H1 (cell line): ENCODE measurements around the gene RPIA. TPM values are rescaled to one million over a fixed set of nuclear protein-coding genes. Genes with fewer than 3 reads are reported as not detected.

Experiments used
- CTCF ChIA-PET: fragments of 300-600 bp; sonication (Branson Sonifier 250); formaldehyde crosslinking; loops from one replicate; lab custom pipeline; 2021; ENCODE audit not compliant: partially characterized antibody; lab: Charles Lee
- POLR2A ChIA-PET: fragments of 300-600 bp; sonication (Branson Sonifier 250); formaldehyde crosslinking; loops from one replicate; lab custom pipeline; 2021; ENCODE audit warnings: inconsistent platforms; ENCODE audit not compliant: partially characterized antibody; lab: Charles Lee
- DNase-seq, 2 experiments: peaks; one replicate each; pipeline versions ENCODE4 v3.0.0 to v3.0.0-alpha.2; 2010 to 2022; ENCODE audit warnings: low spot score in 2 of 2, low read depth in 1 of 2, mixed read lengths in 1 of 2
- FAIRE-seq: peaks from 2 replicates; lab custom pipeline; 2011; peaks lifted over from hg19 to GRCh38; lab: Jason Lieb, UNC
- H2AFZ ChIP-seq: 2 replicates; pipeline ENCODE4 v1.8.1; 2012; ENCODE audit warnings: low read length, inconsistent platforms
- H2AK5ac ChIP-seq: 2 replicates; pipeline ENCODE4 v1.6.1; 2013; ENCODE audit warnings: low read depth, low read length
- H2BK120ac ChIP-seq: replicated peaks from 2 replicates; pipeline ENCODE3; 2013; ENCODE audit warnings: low read depth, low read length, inconsistent platforms
- H2BK12ac ChIP-seq: 2 replicates; pipeline ENCODE4 v1.6.1; 2013; ENCODE audit warnings: low read depth, low read length
- H2BK15ac ChIP-seq: 2 replicates; pipeline ENCODE4 v1.6.1; 2013; ENCODE audit warnings: low read length
- H2BK20ac ChIP-seq: 2 replicates; pipeline ENCODE4 v1.6.1; 2013; ENCODE audit warnings: low read length
- H2BK5ac ChIP-seq: 2 replicates; pipeline ENCODE4 v1.6.1; 2013; ENCODE audit warnings: low read depth, low read length
- H3K14ac ChIP-seq: 2 replicates; pipeline ENCODE4 v1.6.1; 2013; ENCODE audit warnings: inconsistent platforms; ENCODE audit not compliant: insufficient read length
- H3K18ac ChIP-seq: 2 replicates; pipeline ENCODE4 v1.6.1; 2013; ENCODE audit warnings: low read length; ENCODE audit errors: extremely low read depth
- H3K23ac ChIP-seq: 2 replicates; pipeline ENCODE4 v1.6.1; 2013; ENCODE audit warnings: inconsistent platforms; ENCODE audit not compliant: insufficient read length
- H3K23me2 ChIP-seq: 2 replicates; pipeline ENCODE4 v1.6.1; 2013; ENCODE audit warnings: low read depth, low read length
- H3K27ac ChIP-seq: 2 replicates; pipeline ENCODE4 v1.6.1; 2011; ENCODE audit warnings: low read depth, low read length, inconsistent platforms
- H3K27me3 ChIP-seq, 4 experiments: replicated peaks in 1 of 4; 1 replicate in 1 of 4; 2 replicates in 3 of 4; pipeline versions ENCODE4 v1.6.1 to v1.8.1; 2011 to 2013; ENCODE audit warnings: low read length in 3 of 4, mild to moderate bottlenecking in 3 of 4, inconsistent platforms in 2 of 4, mixed read lengths in 2 of 4, moderate library complexity in 1 of 4; ENCODE audit not compliant: control insufficient read depth in 3 of 4, insufficient read depth in 3 of 4; ENCODE audit errors: extremely low read depth in 1 of 4
- H3K36me3 ChIP-seq, 4 experiments: 2 replicates each; pipeline versions ENCODE4 v1.6.1 to v1.8.1; 2011 to 2013; ENCODE audit warnings: mild to moderate bottlenecking in 4 of 4, low read length in 3 of 4, moderate library complexity in 2 of 4, control low read depth in 1 of 4, inconsistent platforms in 1 of 4; ENCODE audit not compliant: insufficient read depth in 4 of 4, control insufficient read depth in 2 of 4
- H3K4ac ChIP-seq: replicated peaks from 2 replicates; pipeline ENCODE3; 2013; ENCODE audit warnings: low read length, low read depth, mixed read lengths, inconsistent platforms; ENCODE audit not compliant: insufficient read length
- H3K4me1 ChIP-seq, 4 experiments: replicated peaks in 1 of 4; 1 replicate in 1 of 4; 2 replicates in 3 of 4; pipeline versions ENCODE4 v1.6.1 to v1.8.1; 2011 to 2013; ENCODE audit warnings: low read length in 3 of 4, inconsistent platforms in 2 of 4, mixed read lengths in 1 of 4; ENCODE audit not compliant: insufficient read depth in 4 of 4, control insufficient read depth in 3 of 4
- H3K4me2 ChIP-seq, 2 experiments: 2 replicates each; pipeline versions ENCODE4 v1.6.1 to v1.8.1; 2011 to 2013; ENCODE audit warnings: low read depth in 2 of 2, low read length in 2 of 2, control low read depth in 1 of 2, inconsistent platforms in 1 of 2, mild to moderate bottlenecking in 1 of 2; ENCODE audit not compliant: insufficient read depth in 1 of 2
- H3K4me3 ChIP-seq, 4 experiments: fragments of 200-600, 300-600 bp in 1 of 4; sonication (generic), shearing (Covaris generic), sonication (Bioruptor Twin) in 1 of 4; 2 replicates each; pipeline versions ENCODE4 v1.5.1 to v1.8.1; 2011 to 2016; ENCODE audit warnings: low read length in 4 of 4, low read depth in 3 of 4, control low read depth in 2 of 4, inconsistent platforms in 2 of 4, mild to moderate bottlenecking in 2 of 4, mixed read lengths in 1 of 4, moderate library complexity in 1 of 4; ENCODE audit not compliant: insufficient read depth in 2 of 4; ENCODE audit errors: extremely low read depth in 1 of 4
- H3K56ac ChIP-seq: replicated peaks from 2 replicates; pipeline ENCODE3; 2013; ENCODE audit warnings: low read depth, mild to moderate bottlenecking, mixed read lengths, low read length, inconsistent platforms; ENCODE audit not compliant: insufficient read length
- H3K79me1 ChIP-seq: 2 replicates; pipeline ENCODE4 v1.6.1; 2013; ENCODE audit warnings: low read depth, low read length, control low read depth
- H3K79me2 ChIP-seq, 2 experiments: 2 replicates each; pipeline versions ENCODE4 v1.6.1 to v1.8.1; 2012 to 2013; ENCODE audit warnings: low read length in 2 of 2, mild to moderate bottlenecking in 2 of 2, inconsistent platforms in 1 of 2; ENCODE audit not compliant: insufficient read depth in 2 of 2, control insufficient read depth in 1 of 2
- H3K9ac ChIP-seq, 4 experiments: replicated peaks in 1 of 4; 1 replicate in 1 of 4; 2 replicates in 3 of 4; pipeline versions ENCODE4 v1.6.1 to v1.8.1; 2011 to 2013; ENCODE audit warnings: low read depth in 3 of 4, low read length in 3 of 4, control low read depth in 2 of 4, mild to moderate bottlenecking in 2 of 4, moderate library complexity in 2 of 4, inconsistent platforms in 1 of 4; ENCODE audit errors: extremely low read depth in 1 of 4
- H3K9me3 ChIP-seq, 2 experiments: 2 replicates each; pipeline versions ENCODE4 v1.6.1 to v1.8.1; 2012 to 2013; ENCODE audit warnings: mild to moderate bottlenecking in 2 of 2, moderate library complexity in 2 of 2, control low read depth in 1 of 2, inconsistent platforms in 1 of 2, low read depth in 1 of 2, low read length in 1 of 2, mixed read lengths in 1 of 2; ENCODE audit not compliant: insufficient read depth in 2 of 2
- H4K20me1 ChIP-seq, 2 experiments: replicated peaks in 1 of 2; 2 replicates each; pipeline versions ENCODE3 to v1.8.1; 2011 to 2013; ENCODE audit warnings: inconsistent platforms in 2 of 2, low read length in 2 of 2, mild to moderate bottlenecking in 1 of 2; ENCODE audit not compliant: insufficient read depth in 2 of 2, control insufficient read depth in 1 of 2
- H4K5ac ChIP-seq: 2 replicates; pipeline ENCODE4 v1.6.1; 2013; ENCODE audit warnings: low read length, low read depth, mixed read lengths, inconsistent platforms; ENCODE audit not compliant: insufficient read length
- H4K8ac ChIP-seq: 2 replicates; pipeline ENCODE4 v1.8.0; 2013; ENCODE audit warnings: mild to moderate bottlenecking, moderate library complexity, low read length, inconsistent platforms; ENCODE audit not compliant: insufficient read depth; ENCODE audit errors: extremely low read depth
- H4K91ac ChIP-seq: replicated peaks from 2 replicates; pipeline ENCODE3; 2013; ENCODE audit warnings: low read length, mixed read lengths, inconsistent platforms; ENCODE audit not compliant: insufficient read length
- ASH2L ChIP-seq: fragments of 200-600, 300-600 bp; sonication (generic); IDR thresholded peaks from one replicate; pipeline ENCODE4 v1.7.1; 2017; ENCODE audit warnings: low read length
- BRCA1 ChIP-seq: IDR thresholded peaks from 2 replicates; pipeline ENCODE4 v1.6.1; 2012; ENCODE audit warnings: low read depth, low read length, improper control_type of control experiment
- CHD1 ChIP-seq: IDR thresholded peaks from 2 replicates; pipeline ENCODE4 v1.6.1; 2012; ENCODE audit warnings: low read depth, low read length, improper control_type of control experiment
- CHD2 ChIP-seq: IDR thresholded peaks from 2 replicates; pipeline ENCODE4 v1.6.1; 2012; ENCODE audit warnings: low read length, improper control_type of control experiment
- CTCF ChIP-seq, 3 experiments: IDR thresholded peaks; 1 replicate in 2 of 3; 2 replicates in 1 of 3; pipeline versions ENCODE4 v1.5.1 to v1.6.1; 2011; ENCODE audit warnings: low read length in 3 of 3, mild to moderate bottlenecking in 3 of 3, inconsistent platforms in 2 of 3, low read depth in 1 of 3, moderate library complexity in 1 of 3; ENCODE audit not compliant: insufficient read depth in 1 of 3; ENCODE audit errors: control extremely low read depth in 1 of 3
- EZH2 ChIP-seq: fragments of 200-600 bp; sonication (generic); IDR thresholded peaks from 2 replicates; pipeline ENCODE4 v1.7.1; 2012; ENCODE audit warnings: low read depth, mild to moderate bottlenecking, moderate library complexity, low read length, inconsistent platforms; ENCODE audit not compliant: severe bottlenecking
- NANOG ChIP-seq: IDR thresholded peaks from 2 replicates; pipeline ENCODE4 v1.6.1; 2011; ENCODE audit warnings: low read length, low read depth, mild to moderate bottlenecking, inconsistent platforms; ENCODE audit not compliant: insufficient read depth, poor library complexity, severe bottlenecking
- RFX5 ChIP-seq: IDR thresholded peaks from 2 replicates; pipeline ENCODE4 v1.6.1; 2011; ENCODE audit warnings: low read depth, low read length, improper control_type of control experiment, borderline replicate concordance
- TCF12 ChIP-seq: IDR thresholded peaks from 2 replicates; pipeline ENCODE4 v1.6.1; 2011; ENCODE audit warnings: low read depth, mild to moderate bottlenecking, low read length
- TEAD4 ChIP-seq: IDR thresholded peaks from 2 replicates; pipeline ENCODE4 v1.6.1; 2012; ENCODE audit warnings: low read depth, low read length, inconsistent platforms, mixed read lengths
- WGBS, 2 experiments: shearing (Covaris generic) in 1 of 2; methylation state at CpG; one replicate each; pipeline versions ENCODE4 v1.1.6 to v1.1.7; 2013 to 2015; ENCODE audit warnings: low lambda C conversion rate in 2 of 2, mixed read lengths in 2 of 2, inconsistent platforms in 1 of 2, low coverage in 1 of 2, missing lambda C conversion rate in 1 of 2; ENCODE audit not compliant: insufficient replicate concordance in 2 of 2, insufficient coverage in 1 of 2, insufficient read length in 1 of 2; ENCODE audit errors: extremely low coverage in 1 of 2, missing lambda C conversion rate in 1 of 2; 5-methylcytosine and 5-hydroxymethylcytosine counted together
- polyA plus RNA-seq, 7 experiments: library from polyadenylated mRNA; depleted of rRNA in 3 of 7; stranded (reverse) in 5 of 7; unstranded in 2 of 7; fragments of >200 nt in 5 of 7; fragments of 200-250 nt in 2 of 7; gene quantifications; 1 replicate in 5 of 7; 2 replicates in 1 of 7; 4 replicates in 1 of 7; pipeline versions ENCODE4 v1.2.1 to v1.2.3, GENCODE V29; 2011 to 2013; ENCODE audit warnings: missing spikeins in 2 of 7, mixed read lengths in 2 of 7
- total RNA-seq: library from RNA; stranded (reverse); fragmentation: NEBNext Ultra II Directional; extraction: Animal tissue kit (Norgen Biotek cat#: 25700); gene quantifications from 2 replicates; pipeline ENCODE4 v1.2.1, GENCODE V29; 2021

Gene RPIA
- total and polyA plus RNA-seq, 2 of the 8 experiments (the other 6 are each of a cell fraction or from before 2014, with no cell fraction given): 13.1 to 24.0 TPM

GRCh38 chr2:88683160-88684021 is 8.1 kb upstream of the RPIA start:
- H3K4me2 ChIP-seq: no peak overlapping the region
- H2BK120ac ChIP-seq: no peak overlapping the region
- H3K56ac ChIP-seq: no peak overlapping the region
- no peak overlapping the region for H2BK12ac ChIP-seq
- H3K27me3 ChIP-seq: no peaks in the 10 kb centered on the region
- 86% methylated on average over 2 of the region's 2 CpGs; no CpG with 5 or more reads in 1 of the 2 experiments for WGBS, 2 experiments
- no peak overlapping the region for H2BK5ac ChIP-seq
- no peak overlapping the region for H3K4me3 ChIP-seq
- peaks cover 0 to 14% (median 0%) of the 10 kb centered on the region in 4 experiments; a peak in 2 of 8 replicates for H3K36me3 ChIP-seq
- H2BK15ac ChIP-seq: no peak overlapping the region
- no peaks in the 10 kb centered on the region for H4K20me1 ChIP-seq
- ChIA-PET POLR2A (no interaction called here), CTCF (interaction anchor here (0.7 to 2.0 kb wide), 2 partner anchors 11 to 20 kb away, joined by 3 to 12 read pairs; no protein-coding TSS in a partner anchor)
- TF ChIP-seq NANOG: no peak
- TF ChIP-seq TEAD4: no peak
- no peak for TF ChIP-seq TCF12
- no peak for TF ChIP-seq CHD1
- no peak for TF ChIP-seq CTCF (IDR thresholded peaks at IDR 0.05; ENCODE audit: control extremely low read depth in 1 of 3, insufficient read depth in 1 of 3, low read depth in 1 of 3, low read length in 3 of 3)
- TF ChIP-seq EZH2: no peak
- TF ChIP-seq ASH2L: no peak
- TF ChIP-seq BRCA1: no peak
- no peak for TF ChIP-seq RFX5
- no peak for TF ChIP-seq CHD2
- FAIRE-seq (no peak), DNase-seq (no peak)
- H4K8ac ChIP-seq: no peak overlapping the region
- no peak overlapping the region for H3K4ac ChIP-seq
- no peak overlapping the region for H3K23ac ChIP-seq
- no peak overlapping the region for H2AFZ ChIP-seq
- H2AK5ac ChIP-seq: no peak overlapping the region
- H3K14ac ChIP-seq: no peak overlapping the region
- no peak overlapping the region for H3K18ac ChIP-seq
- no peak overlapping the region for H3K9ac ChIP-seq
- H3K4me1 ChIP-seq: no peaks in the 10 kb centered on the region
- peaks cover 44 to 61% of the 10 kb centered on the region in 2 experiments for H3K9me3 ChIP-seq
- H4K5ac ChIP-seq: no peak overlapping the region
- H3K23me2 ChIP-seq: no peaks in the 10 kb centered on the region
- no peaks in the 10 kb centered on the region for H3K79me2 ChIP-seq
- no peak overlapping the region for H3K27ac ChIP-seq
- no peaks in the 10 kb centered on the region for H3K79me1 ChIP-seq
- H4K91ac ChIP-seq: no peak overlapping the region
- no peak overlapping the region for H2BK20ac ChIP-seq
